Lung (tissue), 12 donors: ENCODE results near the gene TEAD4. TPM values are rescaled to one million over a fixed set of nuclear protein-coding genes. Genes with fewer than 3 reads are reported as not detected.

Experiments used
- ATAC-seq: fragments of 200-7000 bp; cut with Tn5 transposase; one replicate; pipeline ENCODE4 v1.9.1; 2020; ENCODE audit warnings: moderate number of reproducible peaks; ENCODE audit not compliant: insufficient read depth, low FRiP score
- DNase-seq, 3 donors: peaks; one replicate each; pipeline ENCODE4 v3.0.0-alpha.2; 2013 to 2017
- H3K27ac ChIP-seq, 2 donors: one replicate each; pipeline ENCODE4 v1.5.1; 2013; ENCODE audit warnings: mild to moderate bottlenecking in 2 of 2, moderate library complexity in 2 of 2, control low read depth in 1 of 2, inconsistent platforms in 1 of 2, low read depth in 1 of 2, low read length in 1 of 2
- H3K27me3 ChIP-seq, 3 donors: one replicate each; pipeline ENCODE4 v1.5.1; 2013; ENCODE audit warnings: low read length in 2 of 3; ENCODE audit not compliant: control insufficient read depth in 3 of 3, insufficient read depth in 3 of 3
- H3K36me3 ChIP-seq, 4 donors: one replicate each; pipeline ENCODE4 v1.5.1; 2013; ENCODE audit warnings: low read length in 4 of 4, mild to moderate bottlenecking in 1 of 4, moderate library complexity in 1 of 4; ENCODE audit not compliant: control insufficient read depth in 4 of 4, insufficient read depth in 4 of 4
- H3K4me1 ChIP-seq, 5 donors: one replicate each; pipeline ENCODE4 v1.5.1; 2013; ENCODE audit warnings: low read length in 5 of 5, mild to moderate bottlenecking in 2 of 5, moderate library complexity in 1 of 5; ENCODE audit not compliant: control insufficient read depth in 5 of 5, insufficient read depth in 5 of 5
- H3K4me3 ChIP-seq: one replicate; pipeline ENCODE4 v1.5.1; 2013; ENCODE audit warnings: mild to moderate bottlenecking, control low read depth, moderate library complexity
- H3K9ac ChIP-seq, 2 donors: one replicate each; pipeline ENCODE4 v1.5.1; 2013; ENCODE audit warnings: low read length in 2 of 2, control low read depth in 1 of 2; ENCODE audit not compliant: insufficient read depth in 1 of 2
- H3K9me3 ChIP-seq, 4 donors: one replicate each; pipeline ENCODE4 v1.5.1; 2013; ENCODE audit warnings: low read length in 3 of 4, mild to moderate bottlenecking in 1 of 4, moderate library complexity in 1 of 4; ENCODE audit not compliant: control insufficient read depth in 4 of 4, insufficient read depth in 3 of 4
- WGBS, 2 donors: extraction: QIAGEN DNeasy Blood & Tissue Kit; methylation state at CpG; one replicate each; pipeline ENCODE4 v1.1.7; 2013; 5-methylcytosine and 5-hydroxymethylcytosine counted together
- polyA plus RNA-seq, 2 donors: library from polyadenylated mRNA; stranded (reverse); fragments of 200-250 nt; gene quantifications; one replicate each; pipeline ENCODE4 v1.2.1, GENCODE V29; 2013
- total RNA-seq, 2 donors: library from RNA; depleted of rRNA in 1 of 2; stranded (reverse); fragments of >200 nt in 1 of 2; gene quantifications; one replicate each; pipeline ENCODE4 v1.2.1, GENCODE V29; 2014 to 2021
- TF ChIP-seq, protein P1 (sequence below): IDR thresholded peaks from 2 replicates; pipeline ENCODE4 v1.5.1; 2012; ENCODE audit warnings: mild to moderate bottlenecking; ENCODE audit errors: control extremely low read depth, extremely low read depth
- donor health status: control.
- donor health status: control.
- donor health status: Bipolar disorder and iron deficiency.
- donor health status: healthy.
- donor health status: DM: yes; HTN: yes; CAD: no.

Gene TEAD4
- total and polyA plus RNA-seq, 4 donors = 7.1 to 36.3 (median 28.8) TPM

DNA sequence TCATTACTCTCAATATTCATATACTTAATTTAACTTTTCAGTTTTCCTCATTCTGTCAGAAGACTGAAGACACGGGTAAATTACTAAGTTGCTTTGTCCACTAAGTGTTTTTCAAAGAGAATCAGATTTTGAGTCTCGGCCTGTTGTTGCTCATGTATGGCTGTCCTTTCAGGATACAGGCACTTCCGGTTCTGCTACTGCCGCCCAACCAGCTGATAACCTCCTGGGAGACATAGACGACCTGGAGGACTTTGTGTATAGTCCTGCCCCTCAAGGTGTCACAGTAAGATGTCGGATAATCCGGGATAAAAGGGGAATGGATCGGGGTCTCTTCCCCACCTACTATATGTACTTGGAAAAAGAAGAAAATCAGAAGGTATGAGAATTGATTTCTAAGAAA, 28.3 kb upstream of the TEAD4 start:
- DNase-seq = no peak
- no peak overlapping the region for H3K4me3 ChIP-seq
- TF ChIP-seq, protein P1, sequence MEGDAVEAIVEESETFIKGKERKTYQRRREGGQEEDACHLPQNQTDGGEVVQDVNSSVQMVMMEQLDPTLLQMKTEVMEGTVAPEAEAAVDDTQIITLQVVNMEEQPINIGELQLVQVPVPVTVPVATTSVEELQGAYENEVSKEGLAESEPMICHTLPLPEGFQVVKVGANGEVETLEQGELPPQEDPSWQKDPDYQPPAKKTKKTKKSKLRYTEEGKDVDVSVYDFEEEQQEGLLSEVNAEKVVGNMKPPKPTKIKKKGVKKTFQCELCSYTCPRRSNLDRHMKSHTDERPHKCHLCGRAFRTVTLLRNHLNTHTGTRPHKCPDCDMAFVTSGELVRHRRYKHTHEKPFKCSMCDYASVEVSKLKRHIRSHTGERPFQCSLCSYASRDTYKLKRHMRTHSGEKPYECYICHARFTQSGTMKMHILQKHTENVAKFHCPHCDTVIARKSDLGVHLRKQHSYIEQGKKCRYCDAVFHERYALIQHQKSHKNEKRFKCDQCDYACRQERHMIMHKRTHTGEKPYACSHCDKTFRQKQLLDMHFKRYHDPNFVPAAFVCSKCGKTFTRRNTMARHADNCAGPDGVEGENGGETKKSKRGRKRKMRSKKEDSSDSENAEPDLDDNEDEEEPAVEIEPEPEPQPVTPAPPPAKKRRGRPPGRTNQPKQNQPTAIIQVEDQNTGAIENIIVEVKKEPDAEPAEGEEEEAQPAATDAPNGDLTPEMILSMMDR = no peak
- no peak overlapping the region for H3K27ac ChIP-seq
- ATAC-seq = no peak
- H3K9ac ChIP-seq = no peak overlapping the region
- WGBS, 2 donors = 78 to 80% methylated on average over 8 of the region's 8 CpGs
- no peaks in the 10 kb centered on the region for H3K9me3 ChIP-seq
- H3K36me3 ChIP-seq = peaks cover 3 to 39% (median 15%) of the 10 kb centered on the region in 4 donors
- H3K27me3 ChIP-seq = no peaks in the 10 kb centered on the region
- peaks cover 0 to 2% (median 0%) of the 10 kb centered on the region in 5 donors for H3K4me1 ChIP-seq

DNA sequence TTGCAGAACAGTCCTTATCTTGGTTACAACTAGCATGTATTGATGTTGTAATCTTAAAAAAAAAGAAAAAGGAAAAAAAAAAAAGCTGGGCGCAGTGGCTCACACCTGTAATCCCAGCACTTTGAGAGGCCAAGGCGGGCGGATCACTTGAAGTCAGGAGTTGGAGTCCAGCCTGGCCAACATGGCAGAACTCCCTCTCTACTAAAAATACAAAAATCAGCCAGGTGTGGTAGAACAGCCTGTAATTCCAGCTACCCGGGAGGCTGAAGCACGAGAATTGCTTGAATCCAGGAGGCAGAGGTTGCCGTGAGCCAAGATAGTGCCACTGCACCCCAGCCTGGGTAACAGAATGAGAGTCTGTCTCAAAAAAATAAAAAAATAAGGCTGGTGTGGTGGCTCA, 25.6 kb upstream of the TEAD4 start:
- ATAC-seq = no peak
- H3K36me3 ChIP-seq = peaks cover 3 to 47% (median 18%) of the 10 kb centered on the region in 4 donors

DNA sequence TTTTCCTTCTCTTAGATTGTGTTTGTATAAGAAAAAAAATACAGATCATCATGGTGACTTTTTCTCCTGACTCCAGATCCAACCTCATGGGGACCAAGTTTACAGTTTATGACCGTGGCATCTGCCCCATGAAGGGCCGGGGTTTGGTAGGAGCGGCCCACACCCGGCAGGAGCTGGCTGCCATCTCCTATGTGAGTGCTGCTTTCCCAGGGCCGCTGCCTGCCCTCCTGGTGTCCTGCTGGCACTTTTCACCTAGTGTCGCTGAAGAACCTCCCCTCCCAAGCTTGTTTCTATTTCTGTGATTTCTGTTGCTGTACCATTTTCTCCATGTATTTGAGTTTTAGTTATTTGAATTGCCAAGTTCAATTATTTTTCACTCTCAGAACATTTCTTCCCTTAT, 24.8 kb upstream of the TEAD4 start:
- no peak for ATAC-seq
- no peaks in the 10 kb centered on the region for H3K27me3 ChIP-seq
- no peak for DNase-seq
- 93 to 95% methylated on average over 6 of the region's 6 CpGs for WGBS, 2 donors
- no peak overlapping the region for H3K4me3 ChIP-seq
- H3K4me1 ChIP-seq = peaks cover 0 to 2% (median 0%) of the 10 kb centered on the region in 5 donors
- H3K9ac ChIP-seq = no peak overlapping the region
- TF ChIP-seq, protein P1 = no peak
- peaks cover 3 to 50% (median 20%) of the 10 kb centered on the region in 4 donors for H3K36me3 ChIP-seq
- H3K27ac ChIP-seq = no peak overlapping the region
- H3K9me3 ChIP-seq = no peaks in the 10 kb centered on the region

More for the DNA sequence above, 25.6 kb upstream of the TEAD4 start:
- 96 to 99% methylated on average over 6 of the region's 6 CpGs for WGBS, 2 donors
- TF ChIP-seq, protein P1 = no peak
- no peak for DNase-seq
- Histone ChIP-seq H3K9ac (no peak overlapping the region), H3K4me1 (peaks cover 0 to 2% (median 0%) of the 10 kb centered on the region in 5 donors), H3K9me3 (no peaks in the 10 kb centered on the region), H3K4me3 (no peak overlapping the region), H3K27me3 (no peaks in the 10 kb centered on the region), H3K27ac (no peak overlapping the region)

DNA sequence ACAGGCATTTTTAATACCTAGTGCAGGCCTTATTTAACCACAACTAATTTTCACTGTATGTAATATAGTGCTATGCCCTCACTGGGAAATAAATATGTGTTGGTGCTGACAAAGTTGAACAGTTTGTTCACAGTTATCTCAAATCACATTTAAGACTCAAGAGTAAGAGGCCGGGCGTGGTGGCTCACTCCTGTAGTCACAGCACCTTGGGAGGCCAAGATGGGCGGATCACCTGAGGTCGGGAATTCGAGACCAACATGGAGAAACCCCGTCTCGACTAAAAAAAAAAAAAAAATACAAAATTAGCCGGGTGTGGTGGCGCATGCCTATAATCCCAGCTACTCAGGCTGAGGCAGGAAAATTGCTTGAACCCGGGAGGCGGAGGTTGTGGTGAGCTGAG, 22.9 kb upstream of the TEAD4 start:
- 93 to 95% methylated on average over 11 of the region's 11 CpGs for WGBS, 2 donors
- TF ChIP-seq, protein P1 = no peak
- no peak overlapping the region for H3K9ac ChIP-seq
- H3K27me3 ChIP-seq = no peaks in the 10 kb centered on the region
- no peak overlapping the region for H3K27ac ChIP-seq
- no peaks in the 10 kb centered on the region for H3K9me3 ChIP-seq
- H3K4me1 ChIP-seq = no peaks in the 10 kb centered on the region
- DNase-seq (no peak), ATAC-seq (no peak)
- peaks cover 12 to 43% (median 24%) of the 10 kb centered on the region in 4 donors for H3K36me3 ChIP-seq
- H3K4me3 ChIP-seq = no peak overlapping the region
